SU-DHL-6 (cell line): ENCODE results near the gene NTMT1.

Source experiments
- H2AFZ ChIP-seq: fragments of 200-600 bp; sonication (generic); 2 replicates; pipeline ENCODE4 v1.6.1; 2014; ENCODE audit warnings: low read depth, mild to moderate bottlenecking, moderate library complexity, mixed read lengths, antibody characterized with exemption, low read length; ENCODE audit not compliant: severe bottlenecking
- H3F3A ChIP-seq: fragments of 200-600 bp; shearing (Covaris generic); 2 replicates; pipeline ENCODE4 v1.6.0; 2016; ENCODE audit warnings: antibody characterized with exemption, mild to moderate bottlenecking; ENCODE audit not compliant: insufficient read depth
- H3K27ac ChIP-seq: fragments of 200-600 bp; sonication (generic); 2 replicates; pipeline ENCODE4 v1.5.1; 2016; ENCODE audit warnings: low read depth, mild to moderate bottlenecking, low read length, moderate library complexity, mixed read lengths
- H3K27me3 ChIP-seq: fragments of 200-600 bp; sonication (generic), shearing (Covaris generic); 2 replicates; pipeline ENCODE4 v1.6.0; 2014; ENCODE audit warnings: mild to moderate bottlenecking, low read length
- H3K36me3 ChIP-seq: fragments of 200-600 bp; sonication (generic); 2 replicates; pipeline ENCODE4 v1.6.1; 2014; ENCODE audit warnings: mild to moderate bottlenecking, low read length, mixed read lengths
- H3K4me2 ChIP-seq: fragments of 300-600, 200-600 bp; shearing (Covaris generic), sonication (generic); 2 replicates; pipeline ENCODE4 v1.6.0; 2014; ENCODE audit warnings: low read length, low read depth, mild to moderate bottlenecking; ENCODE audit not compliant: poor library complexity, severe bottlenecking
- H3K4me3 ChIP-seq: fragments of 200-600 bp; sonication (generic); 2 replicates; pipeline ENCODE4 v1.5.1; 2014; ENCODE audit warnings: antibody characterized with exemption, low read length, mild to moderate bottlenecking, mixed read lengths; ENCODE audit not compliant: insufficient read depth, poor library complexity, severe bottlenecking
- H3K79me2 ChIP-seq: fragments of 200-600 bp; sonication (generic); 2 replicates; pipeline ENCODE4 v1.6.1; 2014; ENCODE audit warnings: mild to moderate bottlenecking, low read length, moderate library complexity; ENCODE audit not compliant: insufficient read depth
- H3K9ac ChIP-seq: fragments of 200-600 bp; sonication (generic); 2 replicates; pipeline ENCODE4 v1.7.0; 2014; ENCODE audit warnings: mild to moderate bottlenecking, low read length
- H3K9me2 ChIP-seq: fragments of 200-600 bp; sonication (generic); replicated peaks from 2 replicates; pipeline ENCODE4 v1.6.1; 2014; ENCODE audit warnings: low read length; ENCODE audit not compliant: insufficient read depth
- H3K9me3 ChIP-seq: fragments of 200-600 bp; sonication (generic); 2 replicates; pipeline ENCODE4 v1.6.1; 2014; ENCODE audit warnings: low read length, mixed read lengths; ENCODE audit not compliant: insufficient read depth
- H4K20me1 ChIP-seq: fragments of 200-600 bp; sonication (generic); 2 replicates; pipeline ENCODE4 v1.6.1; 2014; ENCODE audit warnings: low read depth, mild to moderate bottlenecking, antibody characterized with exemption, low read length, moderate library complexity, mixed read lengths
- EZH2phosphoT487 ChIP-seq: fragments of 200-600 bp; sonication (generic), shearing (Covaris generic); conservative IDR thresholded peaks from 2 replicates; pipeline ENCODE4 v1.6.1; 2018; ENCODE audit warnings: mild to moderate bottlenecking, antibody characterized with exemption, low read length, moderate library complexity, mixed read lengths
- TF ChIP-seq, protein P1 (sequence below): fragments of 200-600 bp; sonication (generic); IDR thresholded peaks from one replicate; pipeline ENCODE4 v1.5.1; 2017; ENCODE audit warnings: antibody characterized with exemption, mild to moderate bottlenecking, low read length, moderate library complexity; ENCODE audit not compliant: insufficient read depth, poor library complexity, severe bottlenecking

Gene NTMT1

DNA sequence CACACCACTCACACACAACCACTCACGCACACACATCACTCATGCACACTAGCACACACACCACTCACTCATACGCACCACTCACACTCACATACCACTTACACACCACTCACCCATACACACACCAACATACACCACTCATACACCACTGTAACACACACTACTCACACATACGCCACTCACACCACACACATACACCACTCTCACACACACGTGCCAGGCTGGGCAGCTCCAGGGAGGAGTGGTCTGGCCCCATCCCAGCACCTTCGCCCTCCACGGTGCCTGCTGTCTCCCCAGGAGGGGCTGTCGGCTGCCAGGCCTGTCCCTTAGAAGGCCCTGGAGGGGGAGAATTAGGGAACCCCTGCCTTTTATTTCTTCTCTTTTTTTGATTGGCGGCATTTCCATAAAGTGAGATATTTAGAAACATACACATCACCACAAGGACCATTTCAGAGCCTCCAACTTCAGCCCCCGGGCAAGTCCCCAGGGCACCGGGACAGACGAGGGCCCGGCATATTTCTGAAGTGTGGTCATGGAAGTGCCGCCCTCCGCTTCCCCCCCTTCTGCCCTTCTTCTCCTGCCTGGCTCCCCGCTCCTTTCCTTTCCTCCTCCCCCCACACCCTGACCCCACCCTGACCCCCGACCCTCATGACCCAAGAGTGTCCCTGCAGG is 22.3 kb downstream of the NTMT1 start:
- Histone ChIP-seq H3K9ac (no peak overlapping the region), H3F3A (no peaks in the 10 kb centered on the region)

DNA sequence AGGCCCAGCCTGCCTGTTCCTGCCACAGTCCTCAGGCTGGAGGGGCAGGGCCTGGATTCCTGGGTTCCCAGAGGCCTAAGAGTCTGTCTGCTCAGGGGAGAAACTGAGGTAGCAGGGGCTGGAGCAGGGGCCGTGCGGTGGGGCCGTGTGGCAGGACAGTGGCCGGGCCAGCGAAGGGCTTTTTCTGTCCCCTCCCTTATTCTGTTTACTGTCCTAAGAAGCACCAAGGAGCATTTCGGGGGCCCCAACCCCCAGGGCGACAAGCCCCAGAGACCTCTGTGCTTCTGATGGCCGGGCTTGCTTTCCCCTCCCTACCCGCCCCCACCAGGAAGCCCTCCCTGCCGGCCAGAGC is 22.8 kb downstream of the NTMT1 start:
- H3K27ac ChIP-seq, result no peak overlapping the region
- H3K9ac ChIP-seq, result no peak overlapping the region
- no peak overlapping the region for H3K4me3 ChIP-seq
- H3F3A ChIP-seq, result no peaks in the 10 kb centered on the region
- no peaks in the 10 kb centered on the region for H3K79me2 ChIP-seq
- no peaks in the 10 kb centered on the region for H3K36me3 ChIP-seq
- no peaks in the 10 kb centered on the region for H3K27me3 ChIP-seq
- no peaks in the 10 kb centered on the region for H3K9me3 ChIP-seq
- no peaks in the 10 kb centered on the region for H3K9me2 ChIP-seq
- H3K4me2 ChIP-seq, result no peak overlapping the region
- no peak for TF ChIP-seq EZH2phosphoT487
- TF ChIP-seq, protein P1, sequence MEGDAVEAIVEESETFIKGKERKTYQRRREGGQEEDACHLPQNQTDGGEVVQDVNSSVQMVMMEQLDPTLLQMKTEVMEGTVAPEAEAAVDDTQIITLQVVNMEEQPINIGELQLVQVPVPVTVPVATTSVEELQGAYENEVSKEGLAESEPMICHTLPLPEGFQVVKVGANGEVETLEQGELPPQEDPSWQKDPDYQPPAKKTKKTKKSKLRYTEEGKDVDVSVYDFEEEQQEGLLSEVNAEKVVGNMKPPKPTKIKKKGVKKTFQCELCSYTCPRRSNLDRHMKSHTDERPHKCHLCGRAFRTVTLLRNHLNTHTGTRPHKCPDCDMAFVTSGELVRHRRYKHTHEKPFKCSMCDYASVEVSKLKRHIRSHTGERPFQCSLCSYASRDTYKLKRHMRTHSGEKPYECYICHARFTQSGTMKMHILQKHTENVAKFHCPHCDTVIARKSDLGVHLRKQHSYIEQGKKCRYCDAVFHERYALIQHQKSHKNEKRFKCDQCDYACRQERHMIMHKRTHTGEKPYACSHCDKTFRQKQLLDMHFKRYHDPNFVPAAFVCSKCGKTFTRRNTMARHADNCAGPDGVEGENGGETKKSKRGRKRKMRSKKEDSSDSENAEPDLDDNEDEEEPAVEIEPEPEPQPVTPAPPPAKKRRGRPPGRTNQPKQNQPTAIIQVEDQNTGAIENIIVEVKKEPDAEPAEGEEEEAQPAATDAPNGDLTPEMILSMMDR, result no peak
- H4K20me1 ChIP-seq, result no peaks in the 10 kb centered on the region
- H2AFZ ChIP-seq, result no peak overlapping the region

More for the DNA sequence above, 22.3 kb downstream of the NTMT1 start:
- Histone ChIP-seq H3K36me3 (no peaks in the 10 kb centered on the region), H4K20me1 (no peaks in the 10 kb centered on the region), H2AFZ (no peak overlapping the region), H3K4me3 (no peak overlapping the region), H3K9me3 (no peaks in the 10 kb centered on the region), H3K79me2 (no peaks in the 10 kb centered on the region), H3K9me2 (no peaks in the 10 kb centered on the region), H3K27me3 (no peaks in the 10 kb centered on the region), H3K27ac (no peak overlapping the region), H3K4me2 (no peak overlapping the region)
- TF ChIP-seq, protein P1, result no peak
- TF ChIP-seq EZH2phosphoT487, result no peak

DNA sequence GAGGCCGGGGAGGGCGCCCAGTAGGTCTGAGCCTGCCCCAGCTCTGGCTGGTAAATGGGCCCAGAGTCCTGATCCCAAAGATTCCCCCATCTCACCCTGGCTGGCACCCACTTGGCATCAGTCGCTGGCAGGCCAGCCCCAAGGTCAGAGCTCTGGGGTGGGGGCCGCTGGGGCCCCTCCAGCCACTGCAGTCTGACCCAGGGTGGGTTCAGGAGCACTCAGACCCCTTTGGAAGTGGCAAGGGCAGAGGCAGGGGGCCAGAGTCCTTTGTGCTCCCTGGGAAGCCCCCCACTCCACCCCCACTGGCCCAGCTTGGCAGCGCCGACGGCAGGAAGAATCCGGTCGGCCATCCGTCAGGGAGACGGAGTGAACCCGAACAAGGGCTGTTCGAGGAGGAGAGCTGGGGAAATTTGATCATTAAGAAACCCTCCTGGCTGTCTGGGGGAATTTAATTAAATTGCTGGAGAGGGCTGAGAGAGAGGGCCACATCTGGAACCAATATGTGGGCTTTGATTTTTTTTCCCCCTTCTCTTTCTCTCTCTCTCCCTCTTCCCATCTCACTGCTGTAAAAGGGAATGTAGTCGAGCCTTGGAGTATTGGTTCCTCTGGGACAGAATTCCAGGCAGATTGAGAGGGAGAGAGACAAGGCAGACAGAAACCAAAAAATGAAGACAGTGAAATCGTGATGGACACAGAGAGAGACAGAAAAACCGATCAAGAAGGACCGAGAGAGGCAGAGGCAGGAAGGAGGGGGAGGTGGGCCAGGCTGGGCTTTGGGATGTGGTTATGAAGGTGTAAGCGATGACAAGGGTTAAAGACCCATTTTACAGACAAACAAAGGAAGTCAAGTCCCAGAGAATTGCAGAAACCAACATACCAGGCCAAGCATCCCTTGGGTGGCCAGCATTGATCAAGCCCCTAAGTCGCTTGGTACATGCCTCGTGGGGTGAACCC is 24.0 kb downstream of the NTMT1 start:
- H3K27me3 ChIP-seq, result no peaks in the 10 kb centered on the region
- no peaks in the 10 kb centered on the region for H3K79me2 ChIP-seq
- no peaks in the 10 kb centered on the region for H3F3A ChIP-seq
- H3K27ac ChIP-seq, result no peak overlapping the region
- H3K4me3 ChIP-seq, result no peak overlapping the region
- no peaks in the 10 kb centered on the region for H3K9me2 ChIP-seq
- H3K9ac ChIP-seq, result no peak overlapping the region
- no peaks in the 10 kb centered on the region for H3K36me3 ChIP-seq
- no peak for TF ChIP-seq EZH2phosphoT487
- TF ChIP-seq, protein P1, result no peak
- H4K20me1 ChIP-seq, result no peaks in the 10 kb centered on the region
- no peaks in the 10 kb centered on the region for H3K9me3 ChIP-seq
- H3K4me2 ChIP-seq, result no peak overlapping the region
- H2AFZ ChIP-seq, result no peak overlapping the region
